Endodermal cell (in vitro differentiated cells): ENCODE measurements around the gene MAL. TPM values are rescaled to one million over a fixed set of nuclear protein-coding genes. Genes with fewer than 3 reads are reported as not detected.

Experiments
- DNase-seq: peaks from one replicate; pipeline ENCODE4 v3.0.0-alpha.2; 2017
- H3K27ac ChIP-seq: 2 replicates; pipeline ENCODE4 v1.5.1; 2013; ENCODE audit warnings: mild to moderate bottlenecking, low read depth, low read length, moderate library complexity
- H3K27me3 ChIP-seq: 2 replicates; pipeline ENCODE4 v1.6.1; 2013; ENCODE audit warnings: mild to moderate bottlenecking, low read length, moderate library complexity; ENCODE audit not compliant: insufficient read depth, control insufficient read depth, poor library complexity, severe bottlenecking
- H3K36me3 ChIP-seq: 2 replicates; pipeline ENCODE4 v1.7.0; 2013; ENCODE audit warnings: mild to moderate bottlenecking, low read length, moderate library complexity; ENCODE audit not compliant: control insufficient read depth, insufficient read depth
- H3K4me1 ChIP-seq: one replicate; pipeline ENCODE4 v1.7.0; 2013; ENCODE audit warnings: low read length; ENCODE audit not compliant: control insufficient read depth, insufficient read depth
- H3K4me3 ChIP-seq: 2 replicates; pipeline ENCODE4 v1.5.1; 2013; ENCODE audit warnings: mild to moderate bottlenecking, low read length, moderate library complexity
- H3K9ac ChIP-seq: 2 replicates; pipeline ENCODE4 v1.6.1; 2013; ENCODE audit warnings: mild to moderate bottlenecking, low read length, moderate library complexity; ENCODE audit not compliant: poor library complexity, severe bottlenecking; ENCODE audit errors: extremely low read depth
- H3K9me3 ChIP-seq: 2 replicates; pipeline ENCODE4 v1.6.1; 2013; ENCODE audit warnings: mild to moderate bottlenecking, low read length, moderate library complexity; ENCODE audit not compliant: control insufficient read depth
- H3K27ac Mint-ChIP-seq: 2 replicates; pipeline ENCODE4 v1.8.0; 2020; ENCODE audit warnings: mixed read lengths
- H3K27me3 Mint-ChIP-seq: 2 replicates; pipeline ENCODE4 v1.8.0; 2021; ENCODE audit warnings: mild to moderate bottlenecking, mixed read lengths; ENCODE audit not compliant: insufficient read depth
- H3K36me3 Mint-ChIP-seq: 2 replicates; pipeline ENCODE4 v1.8.0; 2020; ENCODE audit warnings: low read depth, mixed read lengths
- H3K4me1 Mint-ChIP-seq: 2 replicates; pipeline ENCODE4 v1.8.0; 2020; ENCODE audit warnings: mixed read lengths
- H3K4me3 Mint-ChIP-seq: 2 replicates; pipeline ENCODE4 v1.8.0; 2020; ENCODE audit warnings: mild to moderate bottlenecking, moderate library complexity, mixed read lengths
- H3K9me3 Mint-ChIP-seq: 2 replicates; pipeline ENCODE4 v1.8.0; 2020; ENCODE audit warnings: mild to moderate bottlenecking, mixed read lengths
- CTCF ChIP-seq: fragments of 200-600 bp; sonication (generic); conservative IDR thresholded peaks from 2 replicates; pipeline ENCODE4 v1.5.0; 2021; ENCODE audit warnings: antibody characterized with exemption, mild to moderate bottlenecking
- WGBS, 2 experiments: methylation state at CpG; one replicate each; pipeline versions ENCODE4 v1.1.5 to v1.1.7; 2013; ENCODE audit warnings: missing lambda C conversion rate in 2 of 2, mixed read lengths in 1 of 2; ENCODE audit not compliant: insufficient coverage in 1 of 2, insufficient read length in 1 of 2; 5-methylcytosine and 5-hydroxymethylcytosine counted together
- total RNA-seq, 2 donors: library from RNA; stranded (reverse); fragmentation: NEBNext Ultra II Directional in 1 of 2; extraction: Animal tissue kit (Norgen Biotek cat#: 25700) in 1 of 2; gene quantifications; 2 replicates in 1 of 2; 3 replicates in 1 of 2; pipeline ENCODE4 v1.2.1, GENCODE V29; 2021

The MAL gene
- total RNA-seq, 2 donors from 2014 or later: not detected

- Histone ChIP-seq H3K27me3 (peaks cover 56% of the 10 kb centered on the region), H3K27ac (no peak overlapping the region), H3K9me3 (no peaks in the 10 kb centered on the region), H3K9ac (no peak overlapping the region), H3K4me1 (no peaks in the 10 kb centered on the region), H3K36me3 (no peaks in the 10 kb centered on the region), H3K4me3 (no peak overlapping the region)
- no peak overlapping the region for H3K27ac Mint-ChIP-seq
- H3K9me3 Mint-ChIP-seq: no peaks in the 10 kb centered on the region
- 33 to 52% methylated on average over 1 to 5 of the region's 5 CpGs for WGBS, 2 experiments
- peaks cover 79% of the 10 kb centered on the region for H3K27me3 Mint-ChIP-seq
- DNase-seq: no peak
- TF ChIP-seq CTCF: no peak
- H3K36me3 Mint-ChIP-seq: no peaks in the 10 kb centered on the region
- H3K4me3 Mint-ChIP-seq: no peak overlapping the region
- H3K4me1 Mint-ChIP-seq: peaks cover 16% of the 10 kb centered on the region
Observed at GRCh38 chr2:95030496-95030895, 5.0 kb downstream of the MAL start.

DNA sequence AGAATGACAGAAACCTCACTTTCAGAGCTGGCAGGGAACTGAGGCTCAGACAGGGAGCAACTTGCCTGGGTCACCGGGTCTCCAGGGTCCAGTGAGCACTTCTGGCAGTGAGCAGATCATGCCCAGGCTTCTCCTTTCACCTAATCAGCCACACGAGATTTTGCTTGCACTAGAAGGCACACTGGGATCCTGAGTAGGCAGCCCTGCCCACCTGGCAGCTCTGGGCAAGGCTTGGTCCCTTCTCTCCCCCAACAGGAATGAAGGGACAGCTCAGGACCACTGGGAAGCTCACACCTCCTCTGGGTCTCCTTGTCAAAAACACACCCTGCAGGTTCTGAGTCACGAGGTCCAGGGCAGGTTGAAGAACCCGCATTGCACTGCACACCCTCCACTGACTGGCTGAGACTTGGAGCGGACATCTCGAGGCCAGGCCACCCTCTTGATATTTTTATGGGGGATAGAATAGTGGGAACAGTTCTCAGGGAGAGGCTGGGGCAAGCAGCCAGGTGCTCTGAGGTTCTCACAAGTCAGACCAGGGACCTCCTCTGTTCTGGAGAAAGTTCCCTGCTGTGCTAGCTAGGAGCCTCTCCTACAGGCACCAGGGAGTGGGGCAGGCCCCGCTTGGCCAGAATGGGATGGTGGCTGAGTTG is 5.7 kb downstream of the MAL start:
- Histone ChIP-seq H3K4me3 (no peak overlapping the region), H3K27ac (no peak overlapping the region), H3K4me1 (no peaks in the 10 kb centered on the region), H3K9ac (no peak overlapping the region), H3K27me3 (peaks cover 49% of the 10 kb centered on the region), H3K36me3 (no peaks in the 10 kb centered on the region), H3K9me3 (no peaks in the 10 kb centered on the region)
- no peak for TF ChIP-seq CTCF
- DNase-seq: no peak
- no peaks in the 10 kb centered on the region for H3K36me3 Mint-ChIP-seq
- peaks cover 10% of the 10 kb centered on the region for H3K4me1 Mint-ChIP-seq
- peaks cover under 1% of the 10 kb centered on the region for H3K9me3 Mint-ChIP-seq
- WGBS, 2 experiments: 72 to 87% methylated on average over 3 to 7 of the region's 7 CpGs
- H3K27ac Mint-ChIP-seq: no peak overlapping the region
- peaks cover 76% of the 10 kb centered on the region for H3K27me3 Mint-ChIP-seq
- no peak overlapping the region for H3K4me3 Mint-ChIP-seq

GRCh38 chr2:95031726-95032116 is 6.2 kb downstream of the MAL start:
- Mint-ChIP-seq H3K27ac (no peak overlapping the region), H3K27me3 (peaks cover 71% of the 10 kb centered on the region), H3K9me3 (peaks cover 5% of the 10 kb centered on the region), H3K4me1 (peaks cover 8% of the 10 kb centered on the region), H3K36me3 (no peaks in the 10 kb centered on the region), H3K4me3 (no peak overlapping the region)
- WGBS, 2 experiments: 86% methylated on average over 1 of the region's 1 CpG; no CpG with 5 or more reads in 1 of the 2 experiments
- no peaks in the 10 kb centered on the region for H3K36me3 ChIP-seq
- peaks cover 44% of the 10 kb centered on the region for H3K27me3 ChIP-seq
- no peak overlapping the region for H3K9ac ChIP-seq
- H3K4me1 ChIP-seq: no peaks in the 10 kb centered on the region
- no peak overlapping the region for H3K27ac ChIP-seq
- peaks cover 4% of the 10 kb centered on the region for H3K9me3 ChIP-seq
- no peak overlapping the region for H3K4me3 ChIP-seq
- no peak for TF ChIP-seq CTCF
- no peak for DNase-seq
